Measurements from ENCODE around the gene AQP5.
"Not testable (repeated sequence)": the region's sequence is repeated elsewhere in the genome, so short reads cannot be mapped to it uniquely, and the experiment has no call there.

Gene AQP5

GRCh38 chr12:49975318-49975761 is 13.7 kb downstream of the AQP5 start:
- Histone ChIP-seq H3K4me3 (ENCODE audit: low read length) (no peak overlapping the region), H2AFZ (ENCODE audit: low read depth, low read length) (no peak overlapping the region), H3K36me3 (ENCODE audit: insufficient read depth, low read length) (no peaks in the 10 kb centered on the region), H3K9me3 (ENCODE audit: low read length) (no peaks in the 10 kb centered on the region), H3K4me1 (ENCODE audit: insufficient read depth, low read length) (no peaks in the 10 kb centered on the region), H3K27me3 (ENCODE audit: insufficient read depth, low read length) (peaks cover 9% of the 10 kb centered on the region)

DNA sequence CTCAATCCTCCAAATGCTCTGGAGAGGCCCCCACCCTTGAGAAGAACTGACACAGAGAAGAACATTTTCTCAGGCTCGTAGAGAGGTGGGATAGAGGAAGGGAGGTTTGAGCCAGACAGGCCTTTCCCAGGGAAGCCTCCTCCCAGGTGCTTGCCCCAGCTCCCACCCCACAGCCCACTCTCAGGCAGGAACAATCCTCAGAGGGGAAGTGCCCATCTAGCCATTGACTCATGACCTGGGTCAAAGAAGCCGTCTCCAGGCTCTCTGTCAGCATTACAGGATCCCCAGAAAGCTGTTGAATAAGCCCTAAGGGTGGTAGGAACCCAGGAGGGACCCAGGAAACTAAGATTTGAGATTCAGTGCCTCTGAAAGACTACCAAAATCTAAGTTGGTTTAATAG is 14.9 kb downstream of the AQP5 start:
- no peaks in the 10 kb centered on the region for H3K27me3 ChIP-seq (ENCODE audit: insufficient read depth, low read length)
- H3K4me1 ChIP-seq (ENCODE audit: insufficient read depth, low read length) = no peaks in the 10 kb centered on the region

GRCh38 chr12:49978125-49978524 is 16.5 kb downstream of the AQP5 start:
- Histone ChIP-seq H3K4me1 (ENCODE audit: insufficient read depth, low read length) (no peaks in the 10 kb centered on the region), H2AFZ (ENCODE audit: low read depth, low read length) (no peak overlapping the region), H3K4me3 (ENCODE audit: low read length) (no peak overlapping the region), H3K36me3 (ENCODE audit: insufficient read depth, low read length) (no peaks in the 10 kb centered on the region), H3K27me3 (ENCODE audit: insufficient read depth, low read length) (no peaks in the 10 kb centered on the region), H3K9me3 (ENCODE audit: low read length) (no peaks in the 10 kb centered on the region)

More for the DNA sequence above, 14.9 kb downstream of the AQP5 start:
- Histone ChIP-seq H2AFZ (ENCODE audit: low read depth, low read length) (no peak overlapping the region), H3K4me3 (ENCODE audit: low read length) (no peak overlapping the region), H3K36me3 (ENCODE audit: insufficient read depth, low read length) (no peaks in the 10 kb centered on the region), H3K9me3 (ENCODE audit: low read length) (no peaks in the 10 kb centered on the region)

GRCh38 chr12:49979016-49979586 is 17.4 kb downstream of the AQP5 start:
- H3K36me3 ChIP-seq (ENCODE audit: insufficient read depth, low read length) = no peaks in the 10 kb centered on the region
- no peaks in the 10 kb centered on the region for H3K27me3 ChIP-seq (ENCODE audit: insufficient read depth, low read length)
- no peak overlapping the region for H2AFZ ChIP-seq (ENCODE audit: low read depth, low read length)
- no peak overlapping the region for H3K4me3 ChIP-seq (ENCODE audit: low read length)
- no peaks in the 10 kb centered on the region for H3K9me3 ChIP-seq (ENCODE audit: low read length)
- no peaks in the 10 kb centered on the region for H3K4me1 ChIP-seq (ENCODE audit: insufficient read depth, low read length)

DNA sequence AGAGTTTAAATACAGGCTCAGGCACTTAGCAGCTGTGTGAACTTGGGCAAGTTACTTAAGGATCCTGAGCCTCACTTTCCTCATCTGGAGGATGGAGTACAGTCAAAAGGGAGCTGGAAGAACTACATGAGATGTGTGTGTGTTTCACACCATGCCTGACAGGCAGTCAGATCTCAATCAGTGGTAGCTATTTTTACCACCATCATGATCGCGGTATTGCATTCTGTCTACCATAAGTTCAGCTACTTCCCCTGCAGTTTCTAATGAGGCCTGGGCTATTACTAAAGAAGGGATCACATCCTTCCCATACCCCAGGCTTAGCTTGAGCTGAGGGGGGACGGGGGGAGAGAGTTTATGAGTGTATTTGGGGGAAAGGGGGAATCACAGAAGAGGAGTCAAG is 18.1 kb downstream of the AQP5 start:
- Histone ChIP-seq H2AFZ (ENCODE audit: low read depth, low read length) (no peak overlapping the region), H3K36me3 (ENCODE audit: insufficient read depth, low read length) (no peaks in the 10 kb centered on the region), H3K9me3 (ENCODE audit: low read length) (no peaks in the 10 kb centered on the region), H3K4me3 (ENCODE audit: low read length) (no peak overlapping the region), H3K27me3 (ENCODE audit: insufficient read depth, low read length) (no peaks in the 10 kb centered on the region), H3K4me1 (ENCODE audit: insufficient read depth, low read length) (no peaks in the 10 kb centered on the region)

GRCh38 chr12:49980501-49981349 is 19.1 kb downstream of the AQP5 start:
- no peaks in the 10 kb centered on the region for H3K27me3 ChIP-seq (ENCODE audit: insufficient read depth, low read length)
- no peak overlapping the region for H3K4me3 ChIP-seq (ENCODE audit: low read length)
- H3K4me1 ChIP-seq (ENCODE audit: insufficient read depth, low read length) = no peaks in the 10 kb centered on the region
- no peak overlapping the region for H2AFZ ChIP-seq (ENCODE audit: low read depth, low read length)
- H3K36me3 ChIP-seq (ENCODE audit: insufficient read depth, low read length) = no peaks in the 10 kb centered on the region
- H3K9me3 ChIP-seq (ENCODE audit: low read length) = no peaks in the 10 kb centered on the region

- peaks cover 7% of the 10 kb centered on the region for H3K36me3 ChIP-seq (ENCODE audit: insufficient read depth, low read length)
- no peaks in the 10 kb centered on the region for H3K9me3 ChIP-seq (ENCODE audit: low read length)
- H2AFZ ChIP-seq (ENCODE audit: low read depth, low read length) = no peak overlapping the region
- no peak overlapping the region for H3K4me3 ChIP-seq (ENCODE audit: low read length)
- H3K27me3 ChIP-seq (ENCODE audit: insufficient read depth, low read length) = no peaks in the 10 kb centered on the region
- no peaks in the 10 kb centered on the region for H3K4me1 ChIP-seq (ENCODE audit: insufficient read depth, low read length)
Observed at GRCh38 chr12:49982246-49983087, 20.8 kb downstream of the AQP5 start.

DNA sequence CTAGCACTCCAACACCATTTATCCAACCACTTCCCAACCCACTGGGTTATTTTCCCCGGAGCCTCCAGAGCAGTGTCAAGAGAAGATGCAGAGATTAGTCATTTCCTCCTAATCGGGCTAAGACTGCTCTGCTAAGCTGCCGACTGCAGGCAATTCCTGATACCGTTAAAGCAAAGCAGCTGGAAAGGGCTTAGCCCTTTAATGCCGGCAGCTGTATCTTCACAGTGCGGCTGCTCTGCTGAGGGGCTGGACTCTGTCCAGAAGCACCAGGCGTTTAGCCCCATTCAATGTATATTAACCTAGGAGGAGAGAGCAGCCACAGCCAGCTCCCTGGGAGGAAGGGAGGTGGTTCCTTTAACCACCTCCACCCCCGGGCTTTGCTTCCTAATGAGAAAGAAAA is 22.2 kb downstream of the AQP5 start:
- no peak overlapping the region for H3K4me3 ChIP-seq (ENCODE audit: low read length)
- H3K9me3 ChIP-seq (ENCODE audit: low read length) = no peaks in the 10 kb centered on the region
- H2AFZ ChIP-seq (ENCODE audit: low read depth, low read length) = no peak overlapping the region
- peaks cover 17% of the 10 kb centered on the region for H3K36me3 ChIP-seq (ENCODE audit: insufficient read depth, low read length)
- H3K4me1 ChIP-seq (ENCODE audit: insufficient read depth, low read length) = no peaks in the 10 kb centered on the region
- H3K27me3 ChIP-seq (ENCODE audit: insufficient read depth, low read length) = no peaks in the 10 kb centered on the region

DNA sequence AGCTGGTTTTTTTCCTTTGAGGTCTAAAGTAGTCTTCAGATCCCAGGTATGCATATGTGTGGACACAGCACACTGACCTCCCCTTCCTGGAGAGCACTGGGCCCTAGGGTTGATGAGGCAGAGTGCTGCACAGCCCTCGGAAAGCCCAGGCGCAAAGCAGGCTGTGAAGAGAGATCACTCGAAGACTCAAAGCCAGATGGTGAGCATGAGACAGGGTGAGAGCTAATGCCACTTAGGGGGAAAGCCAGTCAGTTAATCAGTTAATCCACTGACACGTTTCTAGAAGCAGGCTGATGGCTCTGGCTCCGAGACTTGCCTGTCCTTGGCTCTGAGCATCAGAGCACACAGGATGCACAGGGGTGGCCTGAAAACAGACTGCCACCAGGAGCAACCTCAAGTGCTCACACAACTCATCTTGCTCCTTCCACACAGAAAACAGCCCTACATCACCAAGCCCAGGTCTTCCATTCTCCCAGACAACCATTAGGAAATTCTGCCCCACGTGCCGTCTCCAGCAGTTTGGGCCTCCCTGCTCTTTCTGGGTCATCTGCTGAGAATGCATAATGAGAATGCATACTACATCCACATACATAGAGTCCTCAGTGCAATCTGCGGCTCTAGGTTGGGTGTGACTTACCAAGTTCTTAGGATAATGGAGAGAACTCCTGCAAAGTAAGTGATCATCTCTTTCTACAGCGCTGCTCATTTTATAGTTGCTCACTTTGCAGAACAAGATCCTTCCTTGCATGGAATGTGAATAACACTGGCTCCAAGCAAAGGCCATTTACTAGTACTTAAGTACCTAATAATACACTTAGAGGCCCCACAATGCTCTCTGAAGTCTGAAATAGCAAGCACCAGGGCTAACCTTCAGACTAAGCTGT is 23.0 kb downstream of the AQP5 start:
- Histone ChIP-seq H3K4me3 (ENCODE audit: low read length) (no peak overlapping the region), H3K27me3 (ENCODE audit: insufficient read depth, low read length) (no peaks in the 10 kb centered on the region)

GRCh38 chr12:49985981-49986380 is 24.3 kb downstream of the AQP5 start:
- no peak overlapping the region for H2AFZ ChIP-seq (ENCODE audit: low read depth, low read length)
- H3K4me3 ChIP-seq (ENCODE audit: low read length) = no peak overlapping the region
- H3K27me3 ChIP-seq (ENCODE audit: insufficient read depth, low read length) = no peaks in the 10 kb centered on the region
- no peaks in the 10 kb centered on the region for H3K4me1 ChIP-seq (ENCODE audit: insufficient read depth, low read length)
- H3K36me3 ChIP-seq (ENCODE audit: insufficient read depth, low read length) = peaks cover 34% of the 10 kb centered on the region
- H3K9me3 ChIP-seq (ENCODE audit: low read length) = no peaks in the 10 kb centered on the region

More for the DNA sequence above, 23.0 kb downstream of the AQP5 start:
- H2AFZ ChIP-seq (ENCODE audit: low read depth, low read length) = no peak overlapping the region
- H3K9me3 ChIP-seq (ENCODE audit: low read length) = no peaks in the 10 kb centered on the region
- H3K36me3 ChIP-seq (ENCODE audit: insufficient read depth, low read length) = peaks cover 22% of the 10 kb centered on the region
- H3K4me1 ChIP-seq (ENCODE audit: insufficient read depth, low read length) = no peaks in the 10 kb centered on the region

- H3K36me3 ChIP-seq (ENCODE audit: insufficient read depth, low read length) = peaks cover 37% of the 10 kb centered on the region
- H3K9me3 ChIP-seq (ENCODE audit: low read length); H3K4me1 ChIP-seq (ENCODE audit: insufficient read depth, low read length); H3K4me3 ChIP-seq (ENCODE audit: low read length); H3K27me3 ChIP-seq (ENCODE audit: insufficient read depth, low read length); H2AFZ ChIP-seq (ENCODE audit: low read depth, low read length): not testable (repeated sequence)
Observed at GRCh38 chr12:49986476-49986875, 24.8 kb downstream of the AQP5 start.

- Histone ChIP-seq H2AFZ (ENCODE audit: low read depth, low read length) (no peak overlapping the region), H3K36me3 (ENCODE audit: insufficient read depth, low read length) (peaks cover 50% of the 10 kb centered on the region), H3K4me1 (ENCODE audit: insufficient read depth, low read length) (no peaks in the 10 kb centered on the region), H3K27me3 (ENCODE audit: insufficient read depth, low read length) (no peaks in the 10 kb centered on the region), H3K9me3 (ENCODE audit: low read length) (no peaks in the 10 kb centered on the region), H3K4me3 (ENCODE audit: low read length) (no peak overlapping the region)
Observed at GRCh38 chr12:49987625-49988303, 26.1 kb downstream of the AQP5 start.

Measured in neuron (in vitro differentiated cells).